GM12873 (cell line): ENCODE measurements around the gene HECW1.

Experiments used
- TF ChIP-seq, protein P1 (sequence below): IDR thresholded peaks from 2 replicates; pipeline ENCODE4 v1.5.1; 2012; ENCODE audit warnings: low read depth, mild to moderate bottlenecking, moderate library complexity, low read length, control low read depth; ENCODE audit not compliant: insufficient read depth; ENCODE audit errors: missing control alignments

Gene HECW1

DNA sequence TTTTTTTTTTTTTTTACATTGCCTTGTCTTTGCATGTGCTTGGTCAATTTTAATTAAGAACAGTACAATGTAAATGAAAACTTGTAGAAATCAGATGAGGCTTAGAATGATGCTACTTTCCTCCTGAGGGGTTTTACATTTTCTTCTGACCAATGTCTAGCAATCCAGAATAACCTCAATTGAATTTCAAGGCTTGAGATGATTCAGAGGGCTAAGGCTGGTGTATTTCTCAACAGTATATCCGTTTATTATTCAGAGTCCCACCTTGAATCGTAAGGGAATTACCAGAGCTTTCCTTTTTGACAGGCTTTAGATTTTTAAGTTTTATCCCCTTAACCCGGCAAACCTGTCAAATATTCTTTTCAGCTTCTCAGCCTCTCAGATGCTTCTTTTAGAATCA, 239.2 kb downstream of the HECW1 start:
- TF ChIP-seq, protein P1, sequence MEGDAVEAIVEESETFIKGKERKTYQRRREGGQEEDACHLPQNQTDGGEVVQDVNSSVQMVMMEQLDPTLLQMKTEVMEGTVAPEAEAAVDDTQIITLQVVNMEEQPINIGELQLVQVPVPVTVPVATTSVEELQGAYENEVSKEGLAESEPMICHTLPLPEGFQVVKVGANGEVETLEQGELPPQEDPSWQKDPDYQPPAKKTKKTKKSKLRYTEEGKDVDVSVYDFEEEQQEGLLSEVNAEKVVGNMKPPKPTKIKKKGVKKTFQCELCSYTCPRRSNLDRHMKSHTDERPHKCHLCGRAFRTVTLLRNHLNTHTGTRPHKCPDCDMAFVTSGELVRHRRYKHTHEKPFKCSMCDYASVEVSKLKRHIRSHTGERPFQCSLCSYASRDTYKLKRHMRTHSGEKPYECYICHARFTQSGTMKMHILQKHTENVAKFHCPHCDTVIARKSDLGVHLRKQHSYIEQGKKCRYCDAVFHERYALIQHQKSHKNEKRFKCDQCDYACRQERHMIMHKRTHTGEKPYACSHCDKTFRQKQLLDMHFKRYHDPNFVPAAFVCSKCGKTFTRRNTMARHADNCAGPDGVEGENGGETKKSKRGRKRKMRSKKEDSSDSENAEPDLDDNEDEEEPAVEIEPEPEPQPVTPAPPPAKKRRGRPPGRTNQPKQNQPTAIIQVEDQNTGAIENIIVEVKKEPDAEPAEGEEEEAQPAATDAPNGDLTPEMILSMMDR = no peak

DNA sequence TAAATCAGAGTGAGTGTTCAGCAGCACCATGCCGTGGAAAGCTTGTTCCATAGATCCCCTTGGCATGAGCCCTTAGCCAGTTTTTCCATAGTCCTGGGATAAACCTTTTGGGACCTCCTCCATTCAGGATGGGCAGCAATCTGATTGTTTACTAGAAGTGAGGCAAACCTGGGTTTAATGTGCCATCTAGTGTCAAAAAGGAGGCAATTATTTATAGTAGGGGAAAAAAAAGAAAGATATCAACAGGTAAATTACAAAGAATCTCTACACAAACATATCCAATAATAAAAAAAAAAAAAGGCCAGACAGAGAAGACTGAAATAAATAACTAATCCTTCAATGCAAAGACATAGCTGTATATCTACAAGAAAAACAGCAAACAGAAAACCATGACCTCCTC, 241.5 kb downstream of the HECW1 start:
- TF ChIP-seq, protein P1 = no peak

DNA sequence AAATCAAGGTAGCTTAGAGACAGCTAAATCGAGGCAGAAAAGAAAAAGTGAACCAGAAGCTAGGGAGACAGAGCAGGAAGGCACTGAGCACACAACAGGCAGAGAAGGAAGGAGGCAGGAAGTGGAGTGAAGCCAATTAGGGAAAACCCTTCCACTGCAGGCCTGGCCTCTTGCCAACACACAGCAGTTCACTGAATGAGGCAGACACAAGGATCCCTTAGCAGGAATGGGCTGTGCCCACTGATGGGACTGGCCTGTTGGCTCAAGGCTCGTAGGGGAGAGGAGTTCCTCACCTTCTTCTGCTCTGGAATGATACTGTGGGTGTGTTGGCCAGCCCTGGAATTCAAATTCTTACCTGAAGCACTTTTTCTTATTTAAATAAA, 250.2 kb downstream of the HECW1 start:
- TF ChIP-seq, protein P1 = no peak

DNA sequence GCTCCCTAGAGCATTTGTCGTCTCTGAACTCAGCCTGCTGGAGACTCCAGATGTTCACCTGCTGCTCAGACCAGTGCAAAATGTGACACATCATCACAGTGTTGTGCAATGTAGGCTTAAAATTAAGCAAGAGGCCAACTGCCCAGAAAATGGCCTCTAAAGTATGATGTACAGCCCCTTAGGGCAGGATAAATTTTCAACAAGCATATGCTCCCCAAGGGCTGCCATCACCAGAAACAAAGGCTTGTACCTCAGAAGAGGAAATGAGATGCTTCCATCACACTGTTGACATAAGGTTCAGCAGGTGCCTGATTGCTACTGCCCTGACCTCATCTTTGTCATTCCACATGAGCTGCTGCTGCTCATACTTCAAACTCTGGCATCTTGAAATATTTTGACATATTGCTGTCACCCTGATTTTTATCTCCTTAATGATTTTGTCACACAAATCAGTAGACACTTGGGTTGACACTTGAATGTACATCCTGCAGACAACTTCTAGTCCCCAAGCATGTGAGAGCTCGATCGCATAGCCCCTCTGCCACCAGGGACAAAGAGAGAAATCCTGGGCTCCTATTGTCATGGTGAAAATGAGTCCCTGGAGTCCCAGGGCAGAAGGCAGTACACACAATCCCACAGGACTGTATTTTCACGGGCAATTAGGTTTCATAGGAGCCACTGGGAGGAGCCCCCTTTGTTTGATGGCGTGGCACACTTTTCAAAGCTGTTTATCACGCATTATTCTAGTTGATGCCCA, 250.8 kb downstream of the HECW1 start:
- TF ChIP-seq, protein P1 = no peak

DNA sequence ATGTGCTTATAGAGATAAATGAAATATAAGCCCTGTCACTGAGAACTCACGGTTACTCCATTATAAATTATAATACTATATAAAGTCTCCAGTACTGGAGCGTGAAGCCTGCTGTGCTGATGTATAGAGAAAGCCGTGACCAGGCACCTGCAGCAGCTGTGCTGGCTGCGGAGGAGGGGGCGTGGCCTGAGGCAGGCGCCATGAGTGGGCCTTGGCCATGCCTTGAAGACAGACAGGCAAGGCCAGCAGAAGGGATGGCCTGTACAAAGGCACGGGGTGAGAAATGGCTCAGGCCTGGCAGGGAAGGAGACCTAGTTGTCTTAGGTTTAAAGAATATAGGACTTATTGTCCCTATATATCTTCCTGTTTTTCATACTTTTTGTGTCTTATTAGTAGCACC, 251.9 kb downstream of the HECW1 start:
- TF ChIP-seq, protein P1 = no peak

DNA sequence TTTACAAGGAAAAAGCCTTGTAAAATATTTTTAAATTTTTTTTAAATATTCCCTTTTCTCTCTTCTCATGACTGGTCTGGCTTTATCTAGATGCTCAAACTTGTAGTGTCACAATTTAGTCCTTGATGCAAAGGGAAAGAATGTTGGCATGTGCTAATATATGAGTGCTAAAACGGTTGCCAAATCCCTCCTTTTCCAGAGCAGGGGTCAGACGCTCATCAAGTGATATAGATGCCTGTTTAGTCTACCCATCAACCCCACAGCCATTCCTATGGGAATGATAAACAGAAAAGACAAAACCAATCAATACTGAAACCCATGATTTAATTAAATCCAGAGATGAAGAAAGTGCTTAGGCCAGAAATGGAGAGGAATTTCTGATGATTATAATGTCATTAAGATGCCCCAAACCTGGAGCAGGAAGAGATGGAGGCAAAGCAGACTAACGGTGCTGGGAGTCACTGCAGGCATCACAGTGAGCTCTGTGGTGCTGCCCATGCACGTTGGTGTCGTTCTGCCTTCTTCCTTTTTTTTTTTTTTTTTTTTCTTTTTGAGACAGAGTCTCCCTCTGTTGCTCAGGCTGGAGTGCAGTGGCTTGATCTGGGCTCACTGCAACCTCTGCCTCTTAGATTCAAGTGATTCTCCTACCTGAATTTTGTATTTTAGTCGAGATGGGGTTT, 260.4 kb downstream of the HECW1 start:
- TF ChIP-seq, protein P1 = no peak

DNA sequence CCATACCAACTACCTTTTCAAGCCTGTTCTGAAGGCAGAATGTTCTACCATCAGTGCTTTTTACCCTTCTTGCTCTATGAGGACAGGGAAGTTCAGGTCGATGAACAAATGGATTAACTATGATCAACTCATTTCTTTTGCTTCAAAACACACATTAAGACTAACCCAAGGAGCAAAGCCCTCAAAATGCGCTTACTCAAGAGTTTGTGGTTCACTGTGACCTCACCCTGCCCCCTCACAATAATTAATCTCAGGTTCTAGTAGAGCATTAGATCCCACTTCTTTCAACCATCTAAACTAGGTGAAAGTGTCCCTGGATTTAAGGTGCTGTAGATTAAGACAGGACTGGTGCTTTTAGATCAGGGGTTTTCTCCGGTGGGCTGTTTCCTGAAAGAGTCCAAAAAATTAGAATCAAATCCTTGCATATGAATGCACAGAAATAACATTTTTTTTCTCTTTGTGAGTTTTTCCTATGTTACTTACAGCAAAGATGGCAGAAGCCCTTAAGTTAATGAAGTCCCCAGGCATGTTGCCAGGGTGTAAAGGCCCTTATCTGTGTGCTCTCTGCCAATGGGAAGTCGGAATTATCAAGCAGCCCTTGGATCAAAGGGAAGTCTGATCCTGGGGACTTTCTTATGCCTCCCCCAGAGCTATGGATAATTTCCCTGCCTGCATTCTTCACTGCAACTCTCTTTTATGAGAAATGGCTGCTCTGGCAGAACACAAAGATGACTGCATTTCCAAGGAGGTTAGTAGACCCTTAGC, 264.9 kb downstream of the HECW1 start:
- TF ChIP-seq, protein P1 = no peak
